Dendritic cell treated with granulocyte-macrophage colony-stimulating factor and Interleukin-4, amounts not matched to agents 40 ng/mL and 50 ng/mL, for 4 days (primary cell): ENCODE data around the gene ELOA.

Experiments
- H3K27ac Mint-ChIP-seq: one replicate; pipeline ENCODE4 v1.8.0; 2022; ENCODE audit warnings: mild to moderate bottlenecking, mixed read lengths
- H3K27me3 Mint-ChIP-seq: one replicate; pipeline ENCODE4 v1.8.0; 2022; ENCODE audit warnings: mild to moderate bottlenecking, mixed read lengths
- H3K36me3 Mint-ChIP-seq: one replicate; pipeline ENCODE4 v1.8.0; 2022; ENCODE audit warnings: low read depth, mixed read lengths
- H3K4me1 Mint-ChIP-seq: one replicate; pipeline ENCODE4 v1.8.0; 2022; ENCODE audit warnings: low read depth, mixed read lengths
- H3K4me3 Mint-ChIP-seq: one replicate; pipeline ENCODE4 v1.8.0; 2022; ENCODE audit warnings: mild to moderate bottlenecking, moderate library complexity, mixed read lengths
- H3K9me3 Mint-ChIP-seq: one replicate; pipeline ENCODE4 v1.8.0; 2022; ENCODE audit warnings: mixed read lengths
- intact Hi-C: fragments of 100-400 bp; cut with micrococcal nuclease; formaldehyde crosslinking; loops from one replicate; pipeline ENCODE4 v1.15.0; 2022

The ELOA gene

DNA sequence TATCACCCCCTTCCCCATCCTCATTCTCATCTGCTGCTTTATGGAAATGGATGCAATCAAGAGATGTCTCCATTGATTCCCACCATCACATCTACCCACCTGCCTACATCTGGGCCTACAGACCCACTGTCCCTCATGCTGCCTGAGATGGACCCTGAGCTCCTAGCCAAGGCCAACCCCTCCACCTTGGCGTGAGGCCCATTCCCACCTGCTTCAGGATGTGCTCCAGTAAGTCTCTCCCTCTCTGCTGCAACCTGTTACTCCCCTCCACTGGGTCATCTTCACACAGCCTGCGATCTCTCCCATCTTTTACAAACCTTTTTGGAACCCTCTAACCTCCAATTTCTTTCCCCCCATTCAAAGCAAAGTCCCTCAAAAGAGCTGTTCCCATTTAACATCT is 61.8 kb downstream of the ELOA start:
- Mint-ChIP-seq H3K4me1 (peaks cover 70% of the 10 kb centered on the region), H3K9me3 (no peaks in the 10 kb centered on the region), H3K4me3 (no peak overlapping the region), H3K27me3 (no peaks in the 10 kb centered on the region), H3K27ac (peak overlapping the region; percentile 87), H3K36me3 (peaks cover 75% of the 10 kb centered on the region)
- intact Hi-C loops, result loop anchor here (5.0 to 10.0 kb wide), 2 partner anchors 33 to 160 kb away; no protein-coding TSS in a partner anchor

DNA sequence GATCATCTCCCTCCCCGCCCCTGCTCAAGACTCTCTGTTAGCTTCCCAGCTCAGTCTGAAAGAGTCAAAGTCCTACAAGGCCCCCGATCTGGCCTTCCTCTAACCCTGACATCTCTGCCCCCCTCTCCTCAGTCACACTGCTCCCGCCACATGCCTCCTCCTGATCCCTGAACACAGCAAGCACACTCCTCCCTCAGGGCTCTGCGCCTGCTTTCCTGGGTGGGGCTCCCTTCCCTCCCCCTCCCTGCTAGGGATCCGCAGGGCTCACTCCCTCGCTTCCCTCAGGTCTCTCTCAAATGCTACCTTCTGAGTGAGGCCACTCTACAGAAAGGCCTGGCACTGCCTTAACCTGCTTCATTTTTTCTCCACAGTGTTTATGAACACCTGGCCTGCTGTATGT is 63.0 kb downstream of the ELOA start:
- H3K36me3 Mint-ChIP-seq, result peaks cover 68% of the 10 kb centered on the region
- H3K27ac Mint-ChIP-seq, result peak overlapping the region; percentile 87
- H3K9me3 Mint-ChIP-seq, result no peaks in the 10 kb centered on the region
- H3K4me3 Mint-ChIP-seq, result no peak overlapping the region
- intact Hi-C loops, result loop anchor here (5.0 to 10.0 kb wide), 2 partner anchors 34 to 159 kb away; no protein-coding TSS in a partner anchor
- H3K4me1 Mint-ChIP-seq, result peaks cover 78% of the 10 kb centered on the region
- H3K27me3 Mint-ChIP-seq, result no peaks in the 10 kb centered on the region

DNA sequence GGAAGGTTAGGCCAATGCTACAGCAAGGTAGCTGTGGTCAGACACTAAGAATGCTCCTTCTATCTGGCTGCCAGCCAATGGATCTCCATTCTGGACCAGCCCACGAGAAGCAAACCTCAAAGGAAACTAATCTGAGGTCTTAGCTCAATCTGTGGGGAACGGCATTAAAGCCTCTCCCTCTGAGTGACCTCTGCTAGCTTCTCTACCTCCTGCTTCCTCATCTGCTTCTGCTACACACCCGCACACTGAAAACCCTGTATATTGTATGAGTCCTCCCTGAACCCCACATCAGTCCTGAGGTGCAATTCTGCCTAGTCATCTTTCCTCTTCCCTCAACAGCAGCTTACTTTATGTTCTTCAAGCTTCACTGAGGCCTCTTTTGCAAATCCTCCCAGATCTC is 64.2 kb downstream of the ELOA start:
- peaks cover 70% of the 10 kb centered on the region for H3K36me3 Mint-ChIP-seq
- H3K27me3 Mint-ChIP-seq, result no peaks in the 10 kb centered on the region
- intact Hi-C loops, result loop anchor here (5.0 to 10.0 kb wide), 2 partner anchors 35 to 157 kb away; no protein-coding TSS in a partner anchor
- H3K9me3 Mint-ChIP-seq, result no peaks in the 10 kb centered on the region
- peaks cover 79% of the 10 kb centered on the region for H3K4me1 Mint-ChIP-seq
- H3K4me3 Mint-ChIP-seq, result no peak overlapping the region
- H3K27ac Mint-ChIP-seq, result peak overlapping the region; percentile 87

DNA sequence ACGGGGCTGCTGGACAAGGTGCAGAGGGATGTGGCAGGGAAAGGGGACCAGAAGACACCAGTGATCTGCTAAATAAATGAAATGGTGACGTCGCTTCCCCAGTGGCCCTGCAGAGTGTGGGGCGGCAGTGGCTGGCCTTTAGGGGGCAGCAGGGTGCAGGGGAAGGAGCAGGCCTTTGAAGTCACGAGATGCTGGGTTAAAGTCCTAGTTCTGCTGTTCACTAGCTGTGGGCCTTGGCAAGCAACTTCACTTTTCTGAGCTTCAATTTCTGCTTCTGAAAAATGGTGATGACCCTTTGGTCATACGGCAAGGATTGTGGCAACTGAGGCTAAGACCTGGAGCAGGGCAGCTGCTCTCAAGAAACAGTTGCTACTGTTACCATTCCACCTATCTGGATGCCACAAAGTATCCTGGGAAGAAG is 66.5 kb downstream of the ELOA start:
- Mint-ChIP-seq H3K36me3 (peaks cover 69% of the 10 kb centered on the region), H3K4me1 (peaks cover 70% of the 10 kb centered on the region), H3K9me3 (no peaks in the 10 kb centered on the region), H3K27me3 (no peaks in the 10 kb centered on the region), H3K4me3 (no peak overlapping the region), H3K27ac (peak overlapping the region; percentile 55)
- intact Hi-C loops, result loop anchor here (1.0 to 10.0 kb wide), 6 partner anchors 15 to 155 kb away; partner anchors contain the start of genes FUCA1 and HMGCL

DNA sequence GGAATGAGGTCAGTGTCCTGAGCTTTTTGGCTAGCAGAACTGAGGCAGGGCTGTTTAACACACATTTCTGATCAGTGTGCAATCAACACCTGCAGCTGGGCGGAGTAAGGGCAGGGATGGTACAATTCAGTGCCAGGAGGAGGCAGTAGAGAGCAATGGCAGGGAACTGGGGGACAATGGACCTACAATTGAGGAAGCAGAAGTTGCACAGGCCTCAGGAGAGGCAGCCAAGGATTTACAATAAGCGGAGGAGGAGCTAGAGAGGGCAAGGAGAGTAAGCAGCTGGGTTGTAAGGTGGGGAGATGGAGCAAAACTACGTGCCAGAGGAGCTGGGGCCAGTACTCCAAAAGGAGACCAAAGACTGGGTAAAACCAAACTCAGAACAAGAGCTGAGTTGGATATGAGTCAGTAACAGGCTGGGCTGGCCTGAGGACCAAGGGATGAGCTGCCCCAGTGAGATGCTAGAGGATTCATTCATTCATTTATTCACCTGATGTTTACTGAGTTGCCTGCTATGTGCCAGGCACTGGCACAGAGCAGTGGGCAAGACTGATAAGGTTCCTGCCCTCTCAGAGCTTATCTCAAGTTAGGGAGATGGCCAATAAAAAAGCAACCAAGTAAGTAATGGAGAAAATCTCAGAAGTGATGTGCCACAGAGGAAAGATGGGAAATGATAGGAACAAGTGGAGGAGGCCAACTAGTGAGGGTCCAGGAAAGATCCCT is 67.7 kb downstream of the ELOA start:
- H3K27ac Mint-ChIP-seq, result peak overlapping the region; percentile 55
- H3K9me3 Mint-ChIP-seq, result no peaks in the 10 kb centered on the region
- intact Hi-C loops, result loop anchor here (1.0 to 2.0 kb wide), 4 partner anchors 14 to 105 kb away; partner anchors contain the start of genes FUCA1 and HMGCL
- H3K4me1 Mint-ChIP-seq, result peaks cover 58% of the 10 kb centered on the region
- peaks cover 69% of the 10 kb centered on the region for H3K36me3 Mint-ChIP-seq
- no peak overlapping the region for H3K4me3 Mint-ChIP-seq
- no peaks in the 10 kb centered on the region for H3K27me3 Mint-ChIP-seq
